Lung (tissue), 12 donors: ENCODE data around the gene LTB4R. TPM values are rescaled to one million over a fixed set of nuclear protein-coding genes. Genes with fewer than 3 reads are reported as not detected.
"Not testable (repeated sequence)": the region's sequence is repeated elsewhere in the genome, so short reads cannot be mapped to it uniquely, and the experiment has no call there.

ENCODE experiments used
- ATAC-seq: fragments of 200-7000 bp; cut with Tn5 transposase; one replicate; pipeline ENCODE4 v1.9.1; 2020; ENCODE audit warnings: moderate number of reproducible peaks; ENCODE audit not compliant: insufficient read depth, low FRiP score
- DNase-seq, 3 donors: peaks; one replicate each; pipeline ENCODE4 v3.0.0-alpha.2; 2013 to 2017
- H3K27ac ChIP-seq, 2 donors: one replicate each; pipeline ENCODE4 v1.5.1; 2013; ENCODE audit warnings: mild to moderate bottlenecking in 2 of 2, moderate library complexity in 2 of 2, control low read depth in 1 of 2, inconsistent platforms in 1 of 2, low read depth in 1 of 2, low read length in 1 of 2
- H3K27me3 ChIP-seq, 3 donors: one replicate each; pipeline ENCODE4 v1.5.1; 2013; ENCODE audit warnings: low read length in 2 of 3; ENCODE audit not compliant: control insufficient read depth in 3 of 3, insufficient read depth in 3 of 3
- H3K36me3 ChIP-seq, 4 donors: one replicate each; pipeline ENCODE4 v1.5.1; 2013; ENCODE audit warnings: low read length in 4 of 4, mild to moderate bottlenecking in 1 of 4, moderate library complexity in 1 of 4; ENCODE audit not compliant: control insufficient read depth in 4 of 4, insufficient read depth in 4 of 4
- H3K4me1 ChIP-seq, 5 donors: one replicate each; pipeline ENCODE4 v1.5.1; 2013; ENCODE audit warnings: low read length in 5 of 5, mild to moderate bottlenecking in 2 of 5, moderate library complexity in 1 of 5; ENCODE audit not compliant: control insufficient read depth in 5 of 5, insufficient read depth in 5 of 5
- H3K4me3 ChIP-seq: one replicate; pipeline ENCODE4 v1.5.1; 2013; ENCODE audit warnings: mild to moderate bottlenecking, control low read depth, moderate library complexity
- H3K9ac ChIP-seq, 2 donors: one replicate each; pipeline ENCODE4 v1.5.1; 2013; ENCODE audit warnings: low read length in 2 of 2, control low read depth in 1 of 2; ENCODE audit not compliant: insufficient read depth in 1 of 2
- H3K9me3 ChIP-seq, 4 donors: one replicate each; pipeline ENCODE4 v1.5.1; 2013; ENCODE audit warnings: low read length in 3 of 4, mild to moderate bottlenecking in 1 of 4, moderate library complexity in 1 of 4; ENCODE audit not compliant: control insufficient read depth in 4 of 4, insufficient read depth in 3 of 4
- WGBS, 2 donors: extraction: QIAGEN DNeasy Blood & Tissue Kit; methylation state at CpG; one replicate each; pipeline ENCODE4 v1.1.7; 2013; 5-methylcytosine and 5-hydroxymethylcytosine counted together
- polyA plus RNA-seq, 2 donors: library from polyadenylated mRNA; stranded (reverse); fragments of 200-250 nt; gene quantifications; one replicate each; pipeline ENCODE4 v1.2.1, GENCODE V29; 2013
- total RNA-seq, 2 donors: library from RNA; depleted of rRNA in 1 of 2; stranded (reverse); fragments of >200 nt in 1 of 2; gene quantifications; one replicate each; pipeline ENCODE4 v1.2.1, GENCODE V29; 2014 to 2021
- TF ChIP-seq, protein P1 (sequence below): IDR thresholded peaks from 2 replicates; pipeline ENCODE4 v1.5.1; 2012; ENCODE audit warnings: mild to moderate bottlenecking; ENCODE audit errors: control extremely low read depth, extremely low read depth
- donor health status: control.
- donor health status: control.
- donor health status: Bipolar disorder and iron deficiency.
- donor health status: healthy.
- donor health status: DM: yes; HTN: yes; CAD: no.

Gene LTB4R
- total and polyA plus RNA-seq, 4 donors = 4.4 to 47.0 (median 11.0) TPM

DNA sequence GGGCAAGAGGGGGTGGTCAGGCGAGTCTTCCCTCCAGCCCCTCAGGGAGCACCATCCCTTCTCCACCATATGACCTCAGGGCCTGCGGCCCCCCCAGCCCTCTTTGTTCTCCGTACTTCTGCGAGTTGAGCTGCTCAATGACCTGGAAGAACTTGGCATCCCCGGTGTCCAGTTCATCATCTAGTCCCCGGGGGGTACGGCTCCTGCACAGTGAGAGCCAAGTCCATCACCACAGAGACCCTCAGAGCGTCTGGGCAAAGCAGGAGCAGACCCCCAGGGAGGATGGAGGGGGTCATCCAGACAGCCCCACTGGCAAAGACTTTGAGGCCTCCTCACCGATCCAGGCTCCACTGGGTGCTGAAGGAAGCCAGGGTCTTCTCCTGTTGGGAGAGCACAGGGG lies 14.7 kb downstream of the LTB4R start:
- H3K4me1 ChIP-seq = peaks cover 0 to 7% (median 0%) of the 10 kb centered on the region in 5 donors
- ATAC-seq (no peak), DNase-seq (no peak)
- H3K36me3 ChIP-seq = peaks cover 0 to 5% (median 0%) of the 10 kb centered on the region in 4 donors
- 86 to 92% methylated on average over 9 of the region's 9 CpGs for WGBS, 2 donors
- H3K4me3 ChIP-seq = no peak overlapping the region
- H3K27me3 ChIP-seq = peaks cover 0 to 5% (median 0%) of the 10 kb centered on the region in 3 donors
- no peak overlapping the region for H3K27ac ChIP-seq
- TF ChIP-seq, protein P1, sequence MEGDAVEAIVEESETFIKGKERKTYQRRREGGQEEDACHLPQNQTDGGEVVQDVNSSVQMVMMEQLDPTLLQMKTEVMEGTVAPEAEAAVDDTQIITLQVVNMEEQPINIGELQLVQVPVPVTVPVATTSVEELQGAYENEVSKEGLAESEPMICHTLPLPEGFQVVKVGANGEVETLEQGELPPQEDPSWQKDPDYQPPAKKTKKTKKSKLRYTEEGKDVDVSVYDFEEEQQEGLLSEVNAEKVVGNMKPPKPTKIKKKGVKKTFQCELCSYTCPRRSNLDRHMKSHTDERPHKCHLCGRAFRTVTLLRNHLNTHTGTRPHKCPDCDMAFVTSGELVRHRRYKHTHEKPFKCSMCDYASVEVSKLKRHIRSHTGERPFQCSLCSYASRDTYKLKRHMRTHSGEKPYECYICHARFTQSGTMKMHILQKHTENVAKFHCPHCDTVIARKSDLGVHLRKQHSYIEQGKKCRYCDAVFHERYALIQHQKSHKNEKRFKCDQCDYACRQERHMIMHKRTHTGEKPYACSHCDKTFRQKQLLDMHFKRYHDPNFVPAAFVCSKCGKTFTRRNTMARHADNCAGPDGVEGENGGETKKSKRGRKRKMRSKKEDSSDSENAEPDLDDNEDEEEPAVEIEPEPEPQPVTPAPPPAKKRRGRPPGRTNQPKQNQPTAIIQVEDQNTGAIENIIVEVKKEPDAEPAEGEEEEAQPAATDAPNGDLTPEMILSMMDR = no peak
- no peaks in the 10 kb centered on the region for H3K9me3 ChIP-seq
- no peak overlapping the region for H3K9ac ChIP-seq

DNA sequence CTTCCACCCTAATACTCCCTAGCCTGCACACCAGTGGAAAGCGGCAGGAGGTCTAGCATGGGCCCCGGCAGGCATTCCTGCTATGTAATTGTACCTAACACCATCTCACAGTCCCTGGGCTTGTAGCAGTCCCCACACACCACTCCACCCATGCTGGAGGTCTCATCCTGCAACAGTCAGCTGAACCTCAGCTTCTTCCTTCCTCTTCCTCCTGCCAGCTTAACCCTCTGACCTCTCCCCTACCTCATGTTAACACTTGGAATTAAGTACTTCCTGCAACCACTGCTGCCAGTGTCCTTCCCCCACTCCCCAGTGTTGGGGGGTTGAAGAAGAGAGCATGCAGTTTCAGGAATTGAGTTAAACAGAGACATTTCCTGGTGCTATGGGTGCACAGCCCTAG lies 16.0 kb downstream of the LTB4R start:
- no peak overlapping the region for H3K4me3 ChIP-seq
- no peaks in the 10 kb centered on the region for H3K9me3 ChIP-seq
- peak overlapping the region in 1 of 2 donors; percentile 5 for H3K27ac ChIP-seq
- peaks cover 0 to 5% (median 4%) of the 10 kb centered on the region in 3 donors for H3K27me3 ChIP-seq
- peaks cover 0 to 5% (median 0%) of the 10 kb centered on the region in 4 donors for H3K36me3 ChIP-seq
- DNase-seq = no peak
- no peak for ATAC-seq
- WGBS, 2 donors = 72 to 76% methylated on average over 2 of the region's 2 CpGs
- TF ChIP-seq, protein P1 = no peak
- H3K9ac ChIP-seq = no peak overlapping the region
- peaks cover 0 to 14% (median 0%) of the 10 kb centered on the region in 5 donors for H3K4me1 ChIP-seq

DNA sequence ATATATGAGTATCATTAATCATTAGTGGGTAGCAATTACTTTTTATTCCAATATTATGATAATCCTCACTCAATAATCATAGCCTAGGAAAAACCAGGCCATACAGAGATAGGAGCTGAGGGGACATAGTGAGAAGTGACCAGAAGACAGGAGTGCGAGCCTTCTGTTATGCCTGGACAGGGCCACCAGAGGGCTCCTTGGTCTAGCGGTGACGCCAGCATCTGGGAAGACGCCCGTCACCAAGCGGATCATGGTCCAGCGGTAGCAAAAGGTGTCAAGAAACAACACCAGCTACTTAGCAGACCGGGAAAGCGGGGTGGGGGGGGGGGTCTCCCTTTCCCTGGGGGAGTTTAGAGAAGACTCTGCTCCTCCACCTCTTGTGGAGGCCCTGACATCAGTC lies 16.6 kb downstream of the LTB4R start:
- TF ChIP-seq, protein P1 = peak; percentile 27
- not testable (repeated sequence) for ATAC-seq, H3K36me3 ChIP-seq, H3K9ac ChIP-seq, H3K9me3 ChIP-seq, H3K4me3 ChIP-seq, H3K27ac ChIP-seq, H3K27me3 ChIP-seq
- peak in 2 of 3 donors; percentile 39 to 42 for DNase-seq
- 4 to 13% methylated on average over 9 of the region's 9 CpGs for WGBS, 2 donors
- peaks cover 0 to 14% (median 0%) of the 10 kb centered on the region in 5 donors for H3K4me1 ChIP-seq
